ENCODE measurements around the gene DPM1. TPM values are rescaled to one million over a fixed set of nuclear protein-coding genes. Genes with fewer than 3 reads are reported as not detected.

The DPM1 gene
- 41.2 TPM for total RNA-seq

- FAIRE-seq: no peak
Measured at GRCh38 chr20:50957798-50958614, at the start of gene DPM1. Gene DPM1, minus strand, starts transcription at chr20:50958532. Its CDS starts 9 bp downstream, at chr20:50958523.

GRCh38 chr20:51005214-51005613 lies 46.9 kb upstream of the DPM1 start:
- no peak for DNase-seq (ENCODE audit: low spot score in 2 of 2)
- FAIRE-seq: no peak

More at GRCh38 chr20:50957798-50958614, at the start of gene DPM1:
- peak; percentile 78 to 83 for DNase-seq (ENCODE audit: low spot score in 2 of 2)

GRCh38 chr20:51004781-51005180 lies 46.4 kb upstream of the DPM1 start:
- no peak for FAIRE-seq
- no peak for DNase-seq (ENCODE audit: low spot score in 2 of 2)

GRCh38 chr20:51004305-51004727 lies 46.0 kb upstream of the DPM1 start:
- no peak for DNase-seq (ENCODE audit: low spot score in 2 of 2)
- no peak for FAIRE-seq

- DNase-seq (ENCODE audit: low spot score in 2 of 2): no peak
- FAIRE-seq: no peak
Measured at GRCh38 chr20:51003753-51004152, 45.4 kb upstream of the DPM1 start.

- no peak for FAIRE-seq
- no peak for DNase-seq (ENCODE audit: low spot score in 2 of 2)
Measured at GRCh38 chr20:51002633-51003032, 44.3 kb upstream of the DPM1 start.

- FAIRE-seq: no peak
- no peak for DNase-seq (ENCODE audit: low spot score in 2 of 2)
Measured at GRCh38 chr20:51001430-51002265, 43.3 kb upstream of the DPM1 start.

GRCh38 chr20:50999355-50999754 lies 41.0 kb upstream of the DPM1 start:
- DNase-seq (ENCODE audit: low spot score in 2 of 2) (no peak), FAIRE-seq (no peak)

GRCh38 chr20:50996901-50997865 lies 38.9 kb upstream of the DPM1 start:
- FAIRE-seq: no peak
- no peak for DNase-seq (ENCODE audit: low spot score in 2 of 2)

- FAIRE-seq: no peak
- no peak for DNase-seq (ENCODE audit: low spot score in 2 of 2)
Measured at GRCh38 chr20:50995506-50995905, 37.2 kb upstream of the DPM1 start.

GRCh38 chr20:50993876-50994275 lies 35.5 kb upstream of the DPM1 start:
- FAIRE-seq: no peak
- no peak for DNase-seq (ENCODE audit: low spot score in 2 of 2)

GRCh38 chr20:50992733-50993457 lies 34.6 kb upstream of the DPM1 start:
- no peak for FAIRE-seq
- DNase-seq (ENCODE audit: low spot score in 2 of 2): no peak

- no peak for FAIRE-seq
- DNase-seq (ENCODE audit: low spot score in 2 of 2): no peak
Measured at GRCh38 chr20:50992336-50992732, 34.0 kb upstream of the DPM1 start.

GRCh38 chr20:50991076-50991475 lies 32.7 kb upstream of the DPM1 start:
- DNase-seq (ENCODE audit: low spot score in 2 of 2) (no peak), FAIRE-seq (no peak)

GRCh38 chr20:50987493-50988210 lies 29.3 kb upstream of the DPM1 start:
- DNase-seq (ENCODE audit: low spot score in 2 of 2) (peak; percentile 51 to 74), FAIRE-seq (no peak)

- DNase-seq (ENCODE audit: low spot score in 2 of 2): no peak
- no peak for FAIRE-seq
Measured at GRCh38 chr20:50983321-50983720, 25.0 kb upstream of the DPM1 start.

- DNase-seq (ENCODE audit: low spot score in 2 of 2) (no peak), FAIRE-seq (no peak)
Measured at GRCh38 chr20:50982363-50982762, 24.0 kb upstream of the DPM1 start.

GRCh38 chr20:50981714-50982048 lies 23.3 kb upstream of the DPM1 start:
- DNase-seq (ENCODE audit: low spot score in 2 of 2) (no peak), FAIRE-seq (no peak)
